ENCODE data around the gene NEAT1. TPM values are rescaled to one million over a fixed set of nuclear protein-coding genes. Genes with fewer than 3 reads are reported as not detected.

The NEAT1 gene
- total RNA-seq, 1 experiment from 2014 or later: 564 TPM

DNA sequence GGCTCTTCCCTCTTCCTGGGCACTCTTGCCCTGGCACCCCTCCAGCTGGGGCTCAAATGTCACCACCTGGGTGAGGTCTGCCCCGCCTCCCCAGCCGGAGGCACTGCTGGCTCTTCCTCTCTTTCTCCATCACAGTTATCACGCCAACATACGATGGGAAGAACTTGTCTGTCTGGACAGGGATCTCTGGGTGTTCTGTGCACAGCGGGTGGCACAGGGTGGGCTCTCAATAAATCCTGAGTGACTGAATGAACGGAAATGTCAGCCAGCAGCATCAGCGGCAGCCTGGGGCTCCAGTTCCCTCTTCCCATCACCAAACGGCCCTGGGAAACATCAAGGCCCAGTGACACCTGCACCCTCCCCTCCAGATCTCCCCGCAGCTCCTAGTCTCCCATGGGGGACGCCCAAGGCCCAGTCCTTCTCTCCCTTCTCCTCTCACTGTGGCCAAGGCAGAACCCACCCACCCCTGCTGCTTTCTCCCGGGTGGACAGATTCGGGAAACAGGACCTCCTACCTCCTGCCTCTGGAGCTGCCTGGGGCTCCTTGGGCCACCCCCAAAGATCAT lies 39.7 kb upstream of the NEAT1 start:
- CTCF ChIA-PET: interaction anchor here (0.6 to 1.9 kb wide), 2 partner anchors 33 to 128 kb away, joined by 3 to 5 read pairs; no protein-coding TSS in a partner anchor
- no peaks in the 10 kb centered on the region for H3K9me2 ChIP-seq (ENCODE audit: insufficient read depth)
- no peaks in the 10 kb centered on the region for H3K27me3 ChIP-seq (ENCODE audit: insufficient read depth, low read length)
- TSS peak; percentile 50 for BruUV-seq (replicated peaks)
- ATAC-seq (no peak), DNase-seq (ENCODE audit: low read depth, low spot score) (no peak)
- H3K4me2 ChIP-seq (ENCODE audit: low read length): peak overlapping the region; percentile 85
- intact Hi-C loops (cut with micrococcal nuclease): loop anchor here (1.0 to 5.0 kb wide), 5 partner anchors 17 to 189 kb away; partner anchors contain the start of genes FAM89B and ZNRD2
- peak overlapping the region; percentile 99 for H3K27ac ChIP-seq (ENCODE audit: low read depth, low read length)
- H3K4me3 ChIP-seq (replicated peaks in 1 of 2; ENCODE audit: low read depth in 1 of 2, low read length in 2 of 2): peak overlapping the region; percentile 30 to 55
- peaks cover 6% of the 10 kb centered on the region; the same call in 1 of the 2 replicates for H3K79me2 ChIP-seq (ENCODE audit: insufficient read depth, low read length)
- TF ChIP-seq ZNF274 (IDR thresholded peaks at IDR 0.05; ENCODE audit: low read depth, low read length): no peak
- no peak for TF ChIP-seq JUND (IDR thresholded peaks at IDR 0.05)
- no peak for TF ChIP-seq CBX3 (IDR thresholded peaks at IDR 0.05; ENCODE audit: low read depth)
- TF ChIP-seq, protein P1, sequence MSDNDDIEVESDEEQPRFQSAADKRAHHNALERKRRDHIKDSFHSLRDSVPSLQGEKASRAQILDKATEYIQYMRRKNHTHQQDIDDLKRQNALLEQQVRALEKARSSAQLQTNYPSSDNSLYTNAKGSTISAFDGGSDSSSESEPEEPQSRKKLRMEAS (IDR thresholded peaks at IDR 0.05): no peak
- no peak for TF ChIP-seq TCF7L2 (IDR thresholded peaks at IDR 0.05; ENCODE audit: borderline replicate concordance, extremely low read depth, insufficient read depth, insufficient read length)
- TF ChIP-seq YY1 (IDR thresholded peaks at IDR 0.05; ENCODE audit: extremely low read depth, insufficient replicate concordance, low read depth, low read length): peak; percentile 26
- TF ChIP-seq SIN3A (IDR thresholded peaks at IDR 0.05; ENCODE audit: low read depth): no peak
- no peak for TF ChIP-seq RAD21 (IDR thresholded peaks at IDR 0.05; ENCODE audit: low read depth)
- H4K20me1 ChIP-seq (ENCODE audit: insufficient read depth): no peaks in the 10 kb centered on the region
- RAD21 ChIA-PET (ENCODE audit: low non-redundant PET in 1 of 2, low total read pairs in 2 of 2, uncharacterized antibody in 2 of 2, unreplicated experiment in 2 of 2): interaction anchor here in 1 of 2 experiments (1.3 kb wide), 1 partner anchor 110 kb away, joined by 3 read pairs; no protein-coding TSS in a partner anchor
- H2AFZ ChIP-seq (ENCODE audit: low read depth, low read length, poor library complexity, severe bottlenecking): no peak overlapping the region
- POLR2A ChIA-PET: interaction anchor here (1.0 to 2.9 kb wide), 8 partner anchors 8 to 122 kb away, joined by 3 to 20 read pairs (median 8); partner anchors contain the start of genes MALAT1 and NEAT1
- H3K9ac ChIP-seq (ENCODE audit: low read length): peak overlapping the region; percentile 70
- peaks cover 55 to 72% of the 10 kb centered on the region in 2 experiments for H3K4me1 ChIP-seq (ENCODE audit: control insufficient read depth in 1 of 2, insufficient read depth in 2 of 2, low read length in 2 of 2)
- H3K36me3 ChIP-seq (ENCODE audit: control insufficient read depth in 1 of 2, insufficient read depth in 2 of 2, low read length in 2 of 2): no peaks in the 10 kb centered on the region
- no peaks in the 10 kb centered on the region for H3K9me3 ChIP-seq (ENCODE audit: control insufficient read depth in 1 of 2, insufficient read depth in 1 of 2, low read depth in 1 of 2, low read length in 2 of 2)
